Tibial nerve (tissue), 4 donors: ENCODE data around the gene CCDC184. TPM values are rescaled to one million over a fixed set of nuclear protein-coding genes. Genes with fewer than 3 reads are reported as not detected.
"Not testable (repeated sequence)": the region's sequence is repeated elsewhere in the genome, so short reads cannot be mapped to it uniquely, and the experiment has no call there.

Source experiments
- DNase-seq, 2 donors: peaks; one replicate each; pipeline ENCODE4 v3.0.0-alpha.2; 2019; ENCODE audit warnings: low spot score in 2 of 2
- H3K27ac ChIP-seq, 4 donors: fragments of 200-600 bp; sonication (generic) in 3 of 4; one replicate each; pipeline ENCODE4 v1.5.1; 2017 to 2019; ENCODE audit warnings: mild to moderate bottlenecking in 1 of 4
- H3K27me3 ChIP-seq, 2 donors: fragments of 200-600 bp; sonication (generic) in 1 of 2; one replicate each; pipeline versions ENCODE4 v1.5.1 to v1.6.0; 2017 to 2019
- H3K36me3 ChIP-seq, 3 donors: fragments of 200-600 bp; sonication (generic); one replicate each; pipeline ENCODE4 v1.5.1; 2018 to 2019
- H3K4me1 ChIP-seq, 4 donors: fragments of 200-600 bp; sonication (generic) in 3 of 4; one replicate each; pipeline ENCODE4 v1.5.1; 2017 to 2019
- H3K4me3 ChIP-seq, 4 donors: fragments of 200-600 bp; sonication (generic) in 3 of 4; one replicate each; pipeline ENCODE4 v1.5.1; 2017 to 2019; ENCODE audit warnings: mild to moderate bottlenecking in 1 of 4, moderate library complexity in 1 of 4
- H3K9me3 ChIP-seq, 4 donors: fragments of 200-600 bp; sonication (generic) in 3 of 4; one replicate each; pipeline ENCODE4 v1.5.1; 2017 to 2019
- CTCF ChIP-seq, 5 experiments: fragments of 200-600 bp in 3 of 5; fragments of 450-650 bp in 2 of 5; sonication (generic) in 3 of 5; IDR thresholded peaks; one replicate each; pipeline ENCODE4 v1.5.1; 2016 to 2019; ENCODE audit warnings: antibody characterized with exemption in 5 of 5, mild to moderate bottlenecking in 3 of 5, moderate library complexity in 2 of 5
- EP300 ChIP-seq, 2 donors: sonication (generic); formaldehyde crosslinking; IDR thresholded peaks; one replicate each; pipeline ENCODE4 v1.6.1; 2017; ENCODE audit warnings: antibody characterized with exemption in 2 of 2, mild to moderate bottlenecking in 1 of 2
- POLR2A ChIP-seq, 2 donors: fragments of 450-650 bp; IDR thresholded peaks; one replicate each; pipeline ENCODE4 v1.6.1; 2017; ENCODE audit warnings: antibody characterized with exemption in 2 of 2, mild to moderate bottlenecking in 2 of 2, moderate library complexity in 2 of 2
- WGBS, 2 donors: methylation state at CpG; one replicate each; pipeline ENCODE4 v1.1.5; 2018; 5-methylcytosine and 5-hydroxymethylcytosine counted together
- total RNA-seq, 4 donors: library from RNA; depleted of rRNA; stranded (reverse); fragments of >200 nt; gene quantifications; one replicate each; pipeline ENCODE4 v1.1.0, GENCODE V29; 2016

The CCDC184 gene
- total RNA-seq, 4 donors from 2014 or later, result 2.1 to 4.3 (median 2.9) TPM

GRCh38 chr12:48151103-48151771 is 32.2 kb upstream of the CCDC184 start:
- H3K27ac ChIP-seq, result no peak overlapping the region
- no peak overlapping the region for H3K4me3 ChIP-seq
- DNase-seq, result no peak
- TF ChIP-seq CTCF (IDR thresholded peaks at IDR 0.05) (no peak), EP300 (IDR thresholded peaks at IDR 0.05) (no peak), POLR2A (IDR thresholded peaks at IDR 0.05) (no peak)
- WGBS, 2 donors, result 76% methylated on average over 2 of the region's 2 CpGs
- peaks cover 0 to 34% (median 3%) of the 10 kb centered on the region in 4 donors for H3K4me1 ChIP-seq
- H3K9me3 ChIP-seq, result no peaks in the 10 kb centered on the region
- H3K27me3 ChIP-seq, result no peaks in the 10 kb centered on the region
- peaks cover 0 to 73% (median 26%) of the 10 kb centered on the region in 3 donors for H3K36me3 ChIP-seq

- H3K4me1 ChIP-seq, result peaks cover 0 to 39% (median 8%) of the 10 kb centered on the region in 4 donors
- not testable (repeated sequence) for H3K4me3 ChIP-seq, H3K27me3 ChIP-seq, H3K27ac ChIP-seq, H3K9me3 ChIP-seq, DNase-seq
- peaks cover 0 to 30% (median 13%) of the 10 kb centered on the region in 3 donors for H3K36me3 ChIP-seq
- 93 to 98% methylated on average over 5 of the region's 5 CpGs for WGBS, 2 donors
Measured at GRCh38 chr12:48155786-48156185, 27.7 kb upstream of the CCDC184 start.

- Histone ChIP-seq H3K27ac (peak overlapping the region; percentile 82 to 94 (median 89)), H3K4me1 (peaks cover 0 to 39% (median 8%) of the 10 kb centered on the region in 4 donors), H3K4me3 (peak overlapping the region; percentile 77 to 94 (median 88)), H3K36me3 (peaks cover 0 to 21% (median 5%) of the 10 kb centered on the region in 3 donors), H3K27me3 (no peaks in the 10 kb centered on the region), H3K9me3 (no peaks in the 10 kb centered on the region)
- TF ChIP-seq CTCF (IDR thresholded peaks at IDR 0.05) (no peak), EP300 (IDR thresholded peaks at IDR 0.05) (no peak)
- 21 to 24% methylated on average over 8 of the region's 8 CpGs for WGBS, 2 donors
- no peak for DNase-seq
Measured at GRCh38 chr12:48156652-48157017, 26.8 kb upstream of the CCDC184 start.

GRCh38 chr12:48157018-48157888 is 26.2 kb upstream of the CCDC184 start, which contains the start of gene ASB8:
Gene ASB8 (minus strand): TSS chr12:48157515. CDS start chr12:48153496, 4,019 bp downstream.
- Histone ChIP-seq H3K36me3 (peaks cover 0 to 17% (median 4%) of the 10 kb centered on the region in 3 donors), H3K27me3 (no peaks in the 10 kb centered on the region), H3K27ac (peak within 1 kb of the TSS; percentile 82 to 94 (median 89)), H3K4me3 (peak within 1 kb of the TSS; percentile 77 to 94 (median 88)), H3K4me1 (peaks cover 0 to 39% (median 8%) of the 10 kb centered on the region in 4 donors), H3K9me3 (no peaks in the 10 kb centered on the region)
- 1% methylated on average over 47 to 51 of the region's 56 CpGs for WGBS, 2 donors
- DNase-seq, result peak; percentile 97
- TF ChIP-seq POLR2A (IDR thresholded peaks at IDR 0.05) (peak in 1 of 2 donors; percentile 65), EP300 (IDR thresholded peaks at IDR 0.05) (peak; percentile 86 to 89), CTCF (IDR thresholded peaks at IDR 0.05) (peak; percentile 22 to 80 (median 64))

- H3K27ac ChIP-seq, result peak overlapping the region; percentile 82 to 94 (median 89)
- no peaks in the 10 kb centered on the region for H3K27me3 ChIP-seq
- peak overlapping the region; percentile 77 to 94 (median 88) for H3K4me3 ChIP-seq
- no peak for DNase-seq
- H3K36me3 ChIP-seq, result peaks cover 0 to 10% (median 0%) of the 10 kb centered on the region in 3 donors
- no peaks in the 10 kb centered on the region for H3K9me3 ChIP-seq
- H3K4me1 ChIP-seq, result peaks cover 0 to 39% (median 8%) of the 10 kb centered on the region in 4 donors
- 62 to 68% methylated on average over 3 of the region's 3 CpGs for WGBS, 2 donors
- TF ChIP-seq POLR2A (IDR thresholded peaks at IDR 0.05) (no peak), EP300 (IDR thresholded peaks at IDR 0.05) (no peak), CTCF (IDR thresholded peaks at IDR 0.05) (no peak)
Measured at GRCh38 chr12:48157889-48158370, 25.5 kb upstream of the CCDC184 start.
